Fibroblast of skin of abdomen (primary cell): Measurements from ENCODE around the gene HCST.
A peak's percentile ranks its signal among the peaks of the same experiment; 100 is the strongest.
"Not testable (repeated sequence)": the region's sequence is repeated elsewhere in the genome, so short reads cannot be mapped to it uniquely, and the experiment has no call there.

Source experiments
- DNase-seq: peaks from one replicate; pipeline ENCODE4 v3.0.0-alpha.2; 2013

The HCST gene

GRCh38 chr19:35879770-35880317, 22.5 kb upstream of the HCST start:
- peak; percentile 81 for DNase-seq

GRCh38 chr19:35882114-35882832, 20.1 kb upstream of the HCST start:
- DNase-seq, result peak; percentile 75

- no peak for DNase-seq
Measured at GRCh38 chr19:35883882-35884281, 18.4 kb upstream of the HCST start.

- DNase-seq, result no peak
Measured at GRCh38 chr19:35885225-35885738, 17.0 kb upstream of the HCST start.

GRCh38 chr19:35885904-35886303, 16.4 kb upstream of the HCST start:
- no peak for DNase-seq

- no peak for DNase-seq
Measured at GRCh38 chr19:35887197-35887596, 15.1 kb upstream of the HCST start.

- no peak for DNase-seq
Measured at GRCh38 chr19:35888398-35888797, 13.9 kb upstream of the HCST start.

- DNase-seq, result no peak
Measured at GRCh38 chr19:35889370-35890112, 12.8 kb upstream of the HCST start.

- DNase-seq, result no peak
Measured at GRCh38 chr19:35890113-35890650, 12.1 kb upstream of the HCST start.

- DNase-seq, result not testable (repeated sequence)
Measured at GRCh38 chr19:35891819-35892218, 10.5 kb upstream of the HCST start.

GRCh38 chr19:35894342-35894741, 8.0 kb upstream of the HCST start:
- no peak for DNase-seq

GRCh38 chr19:35895911-35896642, 6.3 kb upstream of the HCST start:
- DNase-seq, result no peak

GRCh38 chr19:35896643-35897040, 5.7 kb upstream of the HCST start:
- DNase-seq, result no peak

- DNase-seq, result no peak
Measured at GRCh38 chr19:35897706-35898451, 4.5 kb upstream of the HCST start.

- DNase-seq, result no peak
Measured at GRCh38 chr19:35898499-35898809, 3.9 kb upstream of the HCST start.

GRCh38 chr19:35899547-35900214, 2.6 kb upstream of the HCST start:
- peak; percentile 75 for DNase-seq

GRCh38 chr19:35901055-35901644, 1.2 kb upstream of the HCST start:
- DNase-seq, result peak; percentile 66

- DNase-seq, result no peak
Measured at GRCh38 chr19:35902870-35903475, 644 bp downstream of the HCST start.

- peak; percentile 73 for DNase-seq
Measured at GRCh38 chr19:35903550-35904179, 1.3 kb downstream of the HCST start.
